Stromal cell of bone marrow (primary cell): ENCODE data around the gene ACOT13.
"Not testable (repeated sequence)": the region's sequence is repeated elsewhere in the genome, so short reads cannot be mapped to it uniquely, and the experiment has no call there.

ENCODE experiments used
- DNase-seq: peaks from one replicate; pipeline ENCODE4 v3.0.0-alpha.2; 2012; ENCODE audit warnings: low read depth

ACOT13 gene

GRCh38 chr6:24692848-24693592 is 26.1 kb downstream of the ACOT13 start:
- no peak for DNase-seq

DNA sequence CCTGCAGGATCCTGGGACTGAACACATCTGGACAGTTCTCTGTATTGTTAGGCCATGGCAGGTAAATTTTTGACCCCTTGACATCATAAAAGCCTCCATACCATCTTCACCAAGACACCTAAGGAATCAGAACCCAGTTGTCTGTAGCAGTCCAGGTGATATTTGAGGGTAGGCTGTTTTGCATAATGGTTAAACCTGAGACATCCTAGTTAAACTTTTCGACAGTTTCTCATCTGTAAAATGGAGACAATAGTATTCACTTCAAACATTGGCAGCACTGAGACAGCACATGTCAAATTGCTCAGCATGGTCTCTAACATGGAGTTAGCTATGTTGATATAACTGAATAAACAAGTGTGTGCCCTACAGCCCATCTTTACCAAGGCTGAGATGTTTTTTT is 27.3 kb downstream of the ACOT13 start:
- DNase-seq = no peak

DNA sequence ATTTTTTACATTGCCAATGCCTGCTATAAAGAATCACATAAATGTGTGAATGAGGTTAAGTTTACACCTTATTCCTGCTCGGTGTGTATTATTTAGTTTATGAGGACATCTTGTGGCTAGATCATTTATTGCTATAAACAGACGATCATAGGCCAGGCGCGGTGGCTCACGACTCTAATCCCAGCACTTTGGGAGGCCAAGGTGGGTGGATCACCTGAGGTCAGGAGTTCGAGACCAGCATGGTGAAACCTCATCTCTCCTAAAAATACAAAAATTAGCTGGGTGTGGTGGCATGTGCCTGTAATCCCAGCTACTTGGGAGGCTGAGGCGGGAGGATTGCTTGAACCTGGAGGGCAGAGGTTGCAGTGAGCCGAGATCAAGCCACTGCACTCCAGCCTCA is 28.8 kb downstream of the ACOT13 start:
- not testable (repeated sequence) for DNase-seq

DNA sequence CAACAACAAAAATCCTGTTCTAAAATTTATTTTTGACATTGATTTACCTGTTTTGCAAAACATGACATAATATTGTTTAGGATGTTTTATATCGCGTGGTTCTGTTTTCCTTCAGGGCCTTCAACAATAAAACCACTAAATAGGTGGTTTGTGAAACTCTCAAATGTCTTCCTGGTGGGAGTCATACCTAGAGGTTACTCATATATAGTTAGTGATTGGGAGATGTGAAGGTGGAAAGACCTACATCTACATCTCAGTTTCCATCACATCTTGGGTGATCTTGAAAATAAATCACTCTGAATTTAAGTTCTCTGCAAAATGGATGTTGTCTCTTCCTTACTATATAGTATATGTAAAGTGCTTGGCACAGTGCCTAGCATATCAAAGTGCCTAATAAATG is 29.2 kb downstream of the ACOT13 start:
- no peak for DNase-seq

- DNase-seq = peak; percentile 21
These were observed 32.9 kb downstream of the ACOT13 start for GRCh38 chr6:24699521-24700359.

DNA sequence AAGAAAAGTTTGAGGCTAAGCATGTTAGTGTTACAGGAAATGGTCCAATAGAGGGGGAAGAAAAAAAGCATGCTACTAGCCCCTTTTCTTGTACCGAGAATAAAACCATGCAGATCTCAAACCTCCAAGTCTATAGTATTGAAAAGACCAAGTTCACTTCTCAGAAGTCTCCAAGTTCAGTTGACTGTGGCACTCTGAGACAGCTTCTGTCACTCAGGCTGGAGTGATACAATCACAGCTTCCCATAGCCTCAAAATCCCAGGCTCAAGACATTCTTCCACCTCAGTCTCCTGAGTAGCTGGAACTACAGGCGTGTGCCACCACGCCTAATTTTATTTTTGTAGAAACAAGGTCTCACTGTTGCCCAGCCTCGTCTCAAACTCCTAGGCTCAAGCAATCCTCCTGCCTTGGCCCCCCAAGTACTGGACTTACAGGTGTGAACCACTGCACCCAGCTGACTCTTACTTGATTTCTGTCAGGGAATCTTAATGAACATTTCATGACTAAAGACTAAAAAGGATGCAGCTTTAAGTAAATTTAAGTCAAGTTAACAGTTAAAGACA is 35.9 kb downstream of the ACOT13 start:
- no peak for DNase-seq

GRCh38 chr6:24704468-24704867 is 37.6 kb downstream of the ACOT13 start:
- no peak for DNase-seq

- no peak for DNase-seq
These were observed 41.7 kb downstream of the ACOT13 start for GRCh38 chr6:24708612-24709011.

- no peak for DNase-seq
These were observed 42.3 kb downstream of the ACOT13 start for GRCh38 chr6:24709014-24709711.

- no peak for DNase-seq
These were observed 43.8 kb downstream of the ACOT13 start for GRCh38 chr6:24710519-24711303.

- DNase-seq = not testable (repeated sequence)
These were observed 49.8 kb downstream of the ACOT13 start for GRCh38 chr6:24716602-24717148.

GRCh38 chr6:24718449-24719124 is 51.7 kb downstream of the ACOT13 start:
- no peak for DNase-seq

DNA sequence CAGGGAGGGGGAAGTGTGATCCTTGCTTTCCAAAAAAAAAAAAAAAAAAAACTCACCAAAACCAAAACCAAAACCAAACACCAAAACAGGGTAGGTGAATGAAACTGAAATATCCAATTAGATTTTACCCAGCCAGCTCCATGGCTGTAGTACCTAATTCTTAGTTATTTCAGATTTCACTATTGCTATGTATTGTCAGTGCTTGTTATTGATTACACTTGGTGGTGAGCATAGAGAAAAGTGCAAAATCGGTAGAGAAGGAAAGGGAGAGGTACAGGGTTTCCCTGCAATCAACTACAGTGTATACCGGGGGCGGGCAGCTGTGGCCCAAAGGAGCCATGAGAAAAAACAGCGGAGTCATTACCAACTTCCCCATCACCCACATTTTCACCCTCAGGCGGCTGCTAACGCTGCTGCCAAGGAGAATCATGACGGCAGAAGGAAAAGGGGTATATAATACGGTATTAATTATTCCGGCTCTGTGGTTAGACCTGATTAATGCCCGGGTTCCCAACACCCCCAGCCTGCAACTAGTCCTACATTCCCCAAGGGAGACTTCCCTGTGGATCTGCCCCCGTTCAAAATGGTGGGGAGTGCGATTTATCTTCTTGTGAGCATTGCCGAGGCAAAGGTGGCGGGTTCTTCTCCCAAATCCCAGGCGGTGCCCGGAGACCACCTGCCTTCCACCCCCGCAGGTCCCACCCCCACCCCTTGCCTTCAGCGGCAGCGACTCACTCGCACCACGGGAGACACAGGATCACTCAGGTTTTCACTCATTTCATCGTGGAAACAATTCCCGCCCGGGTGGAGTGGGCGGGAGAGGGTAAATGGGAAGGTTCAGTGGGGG is 52.5 kb downstream of the ACOT13 start, which contains the start of gene C6orf62:
C6orf62 (minus strand) TSS at position 30 of the 847 bp plus-strand sequence. CDS start 486 bp downstream, outside the sequence.
- DNase-seq = no peak

- no peak for DNase-seq
These were observed 53.3 kb downstream of the ACOT13 start for GRCh38 chr6:24720131-24720603.

- DNase-seq = peak; percentile 100
These were observed 54.0 kb downstream of the ACOT13 start for GRCh38 chr6:24720604-24721460.

DNA sequence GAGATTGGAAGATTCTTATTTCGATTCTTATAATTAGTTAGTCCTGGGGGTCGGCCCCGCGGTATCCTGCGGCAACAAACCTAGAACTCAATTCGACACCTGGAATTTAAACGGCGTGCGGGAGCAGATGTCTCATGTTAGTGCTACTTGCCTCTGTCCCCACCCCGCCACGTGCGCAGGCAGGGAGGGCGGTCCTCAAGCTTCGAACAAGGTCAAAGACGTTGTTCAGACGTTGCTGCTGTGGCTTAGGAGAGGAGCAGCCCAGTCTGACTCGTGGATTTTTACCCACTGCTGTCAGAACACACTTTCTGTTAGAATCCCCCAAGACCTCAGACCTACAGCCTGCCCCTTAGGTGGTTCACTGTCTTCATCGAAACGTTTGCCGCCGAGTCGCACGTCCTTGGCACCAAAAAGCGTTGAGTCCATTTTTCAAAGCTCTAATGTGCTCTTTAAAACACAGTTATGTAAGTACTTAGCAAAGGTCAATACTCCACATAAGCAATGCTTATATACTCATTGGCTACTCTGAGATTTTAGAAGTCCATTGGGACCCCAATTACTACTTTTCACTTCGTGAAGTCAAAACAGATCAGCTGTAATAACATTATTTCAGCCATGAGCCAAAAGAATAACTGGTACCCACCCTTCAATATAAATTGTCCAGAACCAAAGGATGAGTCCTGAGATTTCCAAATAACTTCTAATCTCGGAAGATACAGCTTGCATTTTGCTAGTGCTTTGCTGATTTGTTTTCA is 54.8 kb downstream of the ACOT13 start:
- peak; percentile 71 for DNase-seq

DNA sequence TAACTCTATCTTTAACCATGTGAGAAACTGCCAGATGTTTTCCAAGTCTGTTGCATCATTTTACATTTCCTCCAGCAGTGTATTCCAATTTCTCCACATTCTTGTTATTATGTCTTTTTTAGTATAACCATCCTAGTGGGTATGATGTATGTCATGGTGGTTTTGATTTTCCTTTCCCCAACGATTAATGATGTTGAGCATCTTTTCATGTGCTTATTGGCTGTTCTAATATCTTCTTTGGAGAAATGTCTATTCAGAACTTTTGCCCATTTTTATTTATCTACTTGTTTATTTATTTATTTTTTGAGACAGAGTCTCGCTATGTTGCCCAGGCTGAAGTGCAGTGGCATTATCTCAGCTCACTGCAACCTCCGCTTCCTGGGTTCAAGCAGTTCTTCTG is 56.4 kb downstream of the ACOT13 start:
- no peak for DNase-seq

DNA sequence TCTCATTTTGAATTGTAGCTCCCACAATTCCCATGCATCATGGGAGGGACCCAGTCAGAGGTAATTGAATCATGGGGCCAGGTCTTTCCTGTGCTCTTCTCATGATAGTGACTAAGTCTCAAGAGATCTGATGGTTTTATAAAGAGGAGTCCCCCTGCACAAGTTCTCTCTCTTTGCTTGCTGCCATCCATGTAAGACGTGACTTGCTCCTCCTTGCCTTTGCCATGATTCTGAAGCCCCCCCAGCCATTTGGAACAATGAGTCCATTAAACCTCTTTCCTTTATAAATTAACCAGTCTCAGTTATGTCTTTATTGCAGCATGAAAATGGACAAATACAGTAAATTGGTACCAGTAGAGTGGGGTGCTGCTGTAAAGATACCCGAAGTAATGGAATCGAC is 63.8 kb downstream of the ACOT13 start:
- not testable (repeated sequence) for DNase-seq
